Skin epidermis (tissue), 12 donors: Measurements from ENCODE around the gene AJM1.

ENCODE experiments used
- H3K27ac ChIP-seq, 21 experiments: fragments of 200-600 bp; sonication (generic) in 11 of 21; one replicate each; pipeline ENCODE4 v1.5.0; 2020; ENCODE audit warnings: mild to moderate bottlenecking in 3 of 21, inconsistent platforms in 2 of 21, moderate library complexity in 2 of 21
- H3K4me3 ChIP-seq, 7 experiments: fragments of 200-600 bp; sonication (generic) in 2 of 7; one replicate each; pipeline ENCODE4 v1.5.0; 2020; ENCODE audit warnings: inconsistent platforms in 2 of 7, mild to moderate bottlenecking in 2 of 7, moderate library complexity in 1 of 7

The AJM1 gene

GRCh38 chr9:136851941-136852663 lies 9.8 kb downstream of the AJM1 start, which contains the start of gene MAMDC4:
MAMDC4 (plus strand) TSS chr9:136852346; CDS start chr9:136852417, 71 bp downstream.
- Histone ChIP-seq H3K4me3 (no peak within 1 kb of the TSS), H3K27ac (peak within 1 kb of the TSS in 1 of 21 experiments; percentile 3)

DNA sequence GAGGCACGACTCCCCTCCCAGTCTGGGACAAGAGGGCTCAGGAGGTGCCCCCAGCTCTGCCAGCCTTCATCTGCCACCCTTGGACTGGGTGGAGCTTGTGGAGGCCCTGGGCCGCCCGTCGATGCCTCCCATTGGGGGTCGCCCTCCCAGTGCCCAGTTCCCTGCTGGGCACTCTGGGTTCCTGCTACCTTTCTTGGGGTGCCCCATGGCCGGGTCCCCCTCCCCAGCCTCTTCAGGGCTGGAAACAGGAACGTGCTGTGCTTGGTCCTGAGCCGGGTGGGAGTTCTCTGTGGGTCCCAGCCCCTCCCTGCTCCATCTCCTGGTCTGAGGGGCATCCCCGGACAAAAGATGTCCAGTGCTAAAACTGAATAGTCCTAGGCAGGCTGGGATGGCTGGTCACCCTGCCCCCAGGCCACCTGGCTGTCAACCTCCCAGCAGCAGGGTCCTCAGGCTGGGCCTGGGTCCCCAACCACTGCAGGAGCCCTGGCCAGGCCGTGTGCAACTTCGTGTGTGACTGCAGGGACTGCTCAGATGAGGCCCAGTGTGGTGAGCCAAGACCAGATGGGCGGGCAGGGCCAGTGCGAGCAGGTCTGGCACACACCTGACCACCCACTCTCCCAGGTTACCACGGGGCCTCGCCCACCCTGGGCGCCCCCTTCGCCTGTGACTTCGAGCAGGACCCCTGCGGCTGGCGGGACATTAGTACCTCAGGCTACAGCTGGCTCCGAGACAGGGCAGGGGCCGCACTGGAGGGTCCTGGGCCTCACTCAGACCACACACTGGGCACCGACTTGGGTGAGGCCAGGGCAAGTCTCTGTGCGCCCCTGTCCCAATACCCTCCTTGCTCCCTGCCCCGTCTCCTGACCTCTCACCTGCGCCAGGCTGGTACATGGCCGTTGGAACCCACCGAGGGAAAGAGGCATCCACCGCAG lies 10.7 kb downstream of the AJM1 start:
- no peak overlapping the region for H3K27ac ChIP-seq
- no peak overlapping the region for H3K4me3 ChIP-seq

- no peak overlapping the region for H3K4me3 ChIP-seq
Observed at GRCh38 chr9:136853596-136854112, 11.4 kb downstream of the AJM1 start.

GRCh38 chr9:136854113-136854841 lies 12.0 kb downstream of the AJM1 start:
- Histone ChIP-seq H3K27ac (peak overlapping the region in 1 of 21 experiments; percentile 2), H3K4me3 (no peak overlapping the region)

More at GRCh38 chr9:136853596-136854112, 11.4 kb downstream of the AJM1 start:
- no peak overlapping the region for H3K27ac ChIP-seq

DNA sequence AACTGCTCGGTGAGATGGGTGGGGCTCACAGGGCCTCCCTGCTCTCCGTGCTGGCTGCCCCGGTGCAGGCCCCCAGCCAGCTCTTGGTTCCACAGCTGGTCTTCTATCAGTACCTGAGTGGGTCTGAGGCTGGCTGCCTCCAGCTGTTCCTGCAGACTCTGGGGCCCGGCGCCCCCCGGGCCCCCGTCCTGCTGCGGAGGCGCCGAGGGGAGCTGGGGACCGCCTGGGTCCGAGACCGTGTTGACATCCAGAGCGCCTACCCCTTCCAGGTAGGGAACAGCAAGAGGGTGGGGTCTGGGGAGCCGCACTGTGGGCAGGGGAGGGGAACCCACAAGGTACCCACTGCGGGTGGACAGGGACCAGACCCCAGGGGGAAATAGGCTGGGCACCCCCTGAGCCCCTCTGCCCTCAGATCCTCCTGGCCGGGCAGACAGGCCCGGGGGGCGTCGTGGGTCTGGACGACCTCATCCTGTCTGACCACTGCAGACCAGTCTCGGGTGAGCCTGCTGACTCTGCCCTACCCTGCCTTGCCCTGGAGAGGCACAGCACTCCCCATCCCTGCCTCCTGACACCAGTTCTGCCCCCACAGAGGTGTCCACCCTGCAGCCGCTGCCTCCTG lies 12.7 kb downstream of the AJM1 start:
- peak overlapping the region in 1 of 21 experiments; percentile 2 for H3K27ac ChIP-seq
- H3K4me3 ChIP-seq: no peak overlapping the region

DNA sequence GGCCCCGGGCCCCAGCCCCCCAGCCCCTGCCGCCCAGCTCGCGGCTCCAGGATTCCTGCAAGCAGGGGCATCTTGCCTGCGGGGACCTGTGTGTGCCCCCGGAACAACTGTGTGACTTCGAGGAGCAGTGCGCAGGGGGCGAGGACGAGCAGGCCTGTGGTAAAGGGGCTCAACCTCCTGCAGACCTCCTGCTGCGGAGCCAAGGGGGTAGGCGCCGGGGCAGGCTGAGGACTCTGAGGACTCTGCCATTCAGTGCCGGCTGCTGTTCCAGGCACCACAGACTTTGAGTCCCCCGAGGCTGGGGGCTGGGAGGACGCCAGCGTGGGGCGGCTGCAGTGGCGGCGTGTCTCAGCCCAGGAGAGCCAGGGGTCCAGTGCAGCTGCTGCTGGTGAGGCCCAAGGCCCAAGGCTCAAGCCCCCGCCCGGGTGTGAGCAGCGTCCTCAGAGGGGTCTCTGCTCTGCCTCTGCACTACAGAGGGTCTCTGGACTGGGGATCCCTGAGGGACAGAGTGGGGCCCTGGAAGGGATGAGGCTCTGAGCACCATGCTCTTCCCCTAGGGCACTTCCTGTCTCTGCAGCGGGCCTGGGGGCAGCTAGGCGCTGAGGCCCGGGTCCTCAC lies 13.3 kb downstream of the AJM1 start:
- Histone ChIP-seq H3K4me3 (no peak overlapping the region), H3K27ac (no peak overlapping the region)

DNA sequence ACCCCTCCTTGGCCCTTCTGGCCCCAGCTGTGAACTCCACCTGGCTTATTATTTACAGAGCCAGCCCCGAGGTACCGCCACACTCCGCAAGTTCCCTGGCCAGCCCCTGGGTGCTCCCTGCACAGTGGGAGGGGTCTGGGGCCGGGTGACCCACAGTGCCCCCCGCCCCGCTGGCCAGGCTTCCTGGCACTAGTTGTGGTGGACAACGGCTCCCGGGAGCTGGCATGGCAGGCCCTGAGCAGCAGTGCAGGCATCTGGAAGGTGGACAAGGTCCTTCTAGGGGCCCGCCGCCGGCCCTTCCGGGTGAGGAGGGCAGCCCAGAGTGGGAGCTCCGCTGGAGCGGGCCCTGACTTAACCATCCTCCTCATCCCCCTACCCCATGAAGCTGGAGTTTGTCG lies 13.8 kb downstream of the AJM1 start:
- Histone ChIP-seq H3K27ac (no peak overlapping the region), H3K4me3 (no peak overlapping the region)

- Histone ChIP-seq H3K27ac (no peak overlapping the region), H3K4me3 (no peak overlapping the region)
Observed at GRCh38 chr9:136856541-136857141, 14.4 kb downstream of the AJM1 start.

GRCh38 chr9:136857166-136857565 lies 14.9 kb downstream of the AJM1 start:
- Histone ChIP-seq H3K27ac (no peak overlapping the region), H3K4me3 (no peak overlapping the region)

- H3K27ac ChIP-seq: peak overlapping the region in 5 of 21 experiments; percentile 20 to 63 (median 50)
- no peak overlapping the region for H3K4me3 ChIP-seq
Observed at GRCh38 chr9:136857581-136858412, 15.5 kb downstream of the AJM1 start.

DNA sequence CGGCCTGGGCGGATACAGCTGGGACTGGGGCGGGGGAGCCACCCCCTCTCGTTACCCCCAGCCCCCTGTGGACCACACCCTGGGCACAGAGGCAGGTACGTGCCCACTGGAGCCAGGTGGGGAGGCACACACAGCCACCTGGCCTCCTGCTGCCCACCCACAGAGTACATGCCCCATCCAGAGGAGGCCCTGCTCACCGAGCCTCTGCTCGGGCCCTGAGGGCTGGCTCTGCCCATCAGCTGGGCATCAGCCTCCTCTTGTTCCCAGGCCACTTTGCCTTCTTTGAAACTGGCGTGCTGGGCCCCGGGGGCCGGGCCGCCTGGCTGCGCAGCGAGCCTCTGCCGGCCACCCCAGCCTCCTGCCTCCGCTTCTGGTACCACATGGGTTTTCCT lies 16.2 kb downstream of the AJM1 start:
- Histone ChIP-seq H3K4me3 (no peak overlapping the region), H3K27ac (peak overlapping the region in 8 of 21 experiments; percentile 20 to 63 (median 48))

DNA sequence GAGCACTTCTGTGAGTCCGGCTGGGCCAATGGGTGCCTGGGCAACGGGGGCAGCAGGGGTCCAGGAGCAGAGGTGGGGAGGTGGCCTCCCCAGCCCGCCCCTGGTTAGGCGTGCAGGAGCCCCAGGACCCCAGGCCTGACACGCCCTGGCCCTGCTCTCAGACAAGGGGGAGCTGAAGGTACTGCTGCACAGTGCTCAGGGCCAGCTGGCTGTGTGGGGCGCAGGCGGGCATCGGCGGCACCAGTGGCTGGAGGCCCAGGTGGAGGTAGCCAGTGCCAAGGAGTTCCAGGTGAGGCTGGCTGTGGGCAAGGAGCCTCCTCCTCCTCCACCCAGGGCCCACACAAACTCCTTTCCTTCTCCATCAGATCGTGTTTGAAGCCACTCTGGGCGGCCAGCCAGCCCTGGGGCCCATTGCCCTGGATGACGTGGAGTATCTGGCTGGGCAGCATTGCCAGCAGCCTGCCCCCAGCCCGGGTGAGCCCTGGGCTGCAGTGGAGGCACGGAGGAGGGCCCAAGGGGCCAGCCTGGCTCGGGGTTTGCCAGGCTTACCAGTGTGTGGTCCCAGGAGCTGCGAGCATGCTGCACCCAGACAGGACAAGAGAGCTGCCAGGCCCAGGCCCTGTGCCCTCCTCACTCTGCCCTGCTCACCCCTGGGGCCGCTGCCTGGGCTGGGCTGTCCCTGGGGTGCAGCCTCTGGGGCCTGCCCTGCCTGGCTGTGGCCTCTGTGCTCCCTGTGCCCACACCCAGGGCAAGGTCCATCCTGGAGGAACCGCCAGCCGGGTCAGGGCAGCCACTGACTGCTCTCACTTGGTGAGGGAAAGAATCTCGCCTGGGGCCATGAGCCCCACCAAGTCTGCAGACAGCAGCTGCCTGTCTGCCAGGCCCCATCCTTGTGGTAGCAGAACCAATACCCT lies 16.8 kb downstream of the AJM1 start:
- H3K27ac ChIP-seq: peak overlapping the region in 11 of 21 experiments; percentile 20 to 63 (median 49)
- H3K4me3 ChIP-seq: no peak overlapping the region

GRCh38 chr9:136860529-136860928 lies 18.3 kb downstream of the AJM1 start:
- Histone ChIP-seq H3K27ac (no peak overlapping the region), H3K4me3 (no peak overlapping the region)

DNA sequence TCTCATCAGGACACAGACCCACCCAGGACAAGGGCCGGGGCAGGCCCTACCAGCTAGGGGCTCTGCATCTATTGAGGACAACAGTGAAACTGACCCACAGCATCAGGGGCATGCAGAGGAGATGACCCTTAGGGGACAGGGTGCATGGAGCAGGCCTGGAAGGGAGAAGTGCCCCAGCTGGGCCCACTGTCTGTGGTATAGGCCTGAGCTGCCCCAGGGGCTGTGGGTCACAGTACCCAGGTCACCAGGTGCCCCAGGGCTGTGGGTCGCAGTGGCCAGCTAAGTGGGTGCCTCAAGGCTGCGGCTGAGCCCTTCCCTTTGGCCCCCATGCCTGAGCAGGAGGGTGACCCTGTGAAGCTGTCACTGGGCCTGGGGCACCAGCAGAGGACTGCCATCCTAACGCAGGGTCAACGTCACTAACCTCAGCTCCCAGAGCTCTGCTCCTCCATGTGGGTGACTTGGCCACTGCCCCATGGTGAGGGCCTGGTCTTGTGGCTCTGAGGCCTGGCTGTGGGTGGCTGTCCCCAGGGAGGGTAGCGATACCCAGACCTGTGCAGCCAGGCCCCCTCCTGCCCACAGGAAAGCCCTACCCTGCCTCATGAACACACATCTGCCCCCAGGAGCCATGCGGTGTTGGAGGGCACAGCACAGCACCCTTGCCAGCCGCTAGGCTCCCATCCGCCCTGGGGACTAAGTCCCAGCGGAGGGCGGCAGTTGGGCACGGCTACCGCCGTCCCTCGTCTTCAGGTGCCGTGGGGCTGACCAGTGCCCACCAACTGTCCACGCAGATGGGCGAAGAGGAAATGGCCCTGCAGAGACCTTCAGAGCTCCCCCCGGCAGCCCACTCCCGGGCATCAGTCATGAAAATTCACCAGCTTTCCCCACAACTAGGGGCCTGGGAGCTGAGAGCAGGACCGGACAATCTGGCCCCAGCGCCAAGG lies 18.9 kb downstream of the AJM1 start:
- no peak overlapping the region for H3K27ac ChIP-seq
- H3K4me3 ChIP-seq: no peak overlapping the region

- H3K27ac ChIP-seq: no peak overlapping the region
- H3K4me3 ChIP-seq: no peak overlapping the region
Observed at GRCh38 chr9:136861874-136862457, 19.7 kb downstream of the AJM1 start.
